ENCODE results near the gene HSF2. TPM values are rescaled to one million over a fixed set of nuclear protein-coding genes. Genes with fewer than 3 reads are reported as not detected.
A peak's percentile ranks its signal among the peaks of the same experiment; 100 is the strongest.

The HSF2 gene
- total and polyA plus RNA-seq, 7 experiments from 2014 or later, result 12.5 to 45.4 (median 26.5) TPM

GRCh38 chr6:122393351-122393896 is 6.0 kb upstream of the HSF2 start:
- Histone ChIP-seq H3K27ac (ENCODE audit: low read depth, low read length) (no peak overlapping the region), H3K4me3 (ENCODE audit: low read length) (no peak overlapping the region), H3K4me1 (ENCODE audit: control insufficient read depth in 2 of 2, insufficient read depth in 2 of 2, low read length in 2 of 2) (no peaks in the 10 kb centered on the region), H3K36me3 (ENCODE audit: control insufficient read depth in 2 of 3, insufficient read depth in 3 of 3, low read length in 3 of 3) (no peaks in the 10 kb centered on the region), H3K9me3 (ENCODE audit: control insufficient read depth in 2 of 3, low read length in 3 of 3) (no peaks in the 10 kb centered on the region), H3K27me3 (ENCODE audit: control insufficient read depth in 2 of 2, insufficient read depth in 2 of 2, low read length in 2 of 2) (peaks cover 0 to 3% of the 10 kb centered on the region in 2 donors)
- no peak for ATAC-seq
- ChIA-PET CTCF (interaction anchor here (0.7 to 0.8 kb wide), 2 partner anchors 11 to 366 kb away, joined by 3 to 4 read pairs; no protein-coding TSS in a partner anchor), POLR2A (no interaction called here)
- Mint-ChIP-seq H3K9me3 (no peaks in the 10 kb centered on the region), H3K27ac (no peak overlapping the region), H3K36me3 (no peaks in the 10 kb centered on the region), H3K4me3 (no peak overlapping the region), H3K4me1 (peaks cover 0 to 11% (median 4%) of the 10 kb centered on the region in 7 donors), H3K27me3 (peaks cover 0 to 1% (median 0%) of the 10 kb centered on the region in 5 donors)
- no peak for DNase-seq
- intact Hi-C loops (cut with micrococcal nuclease), result loop anchor here in 1 of 2 donors (10.0 kb wide), 1 partner anchor 959 kb away; the partner anchor contains the start of gene GJA1

DNA sequence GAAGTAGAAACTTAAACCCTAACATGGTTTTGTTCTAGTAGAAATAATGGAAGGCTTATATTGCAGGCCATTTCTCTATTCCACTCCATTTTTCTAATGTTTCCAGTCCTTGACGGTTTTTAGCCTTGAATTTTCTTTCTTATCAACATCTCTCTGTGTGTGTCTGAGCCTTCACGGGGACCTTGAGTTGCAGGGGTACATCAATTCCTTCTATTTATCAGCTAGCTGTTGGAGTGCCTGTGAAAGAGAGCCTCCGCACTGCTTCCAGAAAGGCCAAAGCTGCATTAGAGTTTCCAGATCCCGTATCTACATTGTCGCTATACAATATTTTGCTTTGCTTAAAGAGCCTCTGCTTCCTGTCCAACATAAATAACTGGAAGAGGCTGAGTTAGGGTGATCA is 5.4 kb upstream of the HSF2 start:
- ATAC-seq (no peak), DNase-seq (no peak)
- H3K4me3 Mint-ChIP-seq, result no peak overlapping the region
- no peaks in the 10 kb centered on the region for H3K9me3 Mint-ChIP-seq
- Histone ChIP-seq H3K9me3 (ENCODE audit: control insufficient read depth in 2 of 3, low read length in 3 of 3) (no peaks in the 10 kb centered on the region), H3K27ac (ENCODE audit: low read depth, low read length) (no peak overlapping the region), H3K36me3 (ENCODE audit: control insufficient read depth in 2 of 3, insufficient read depth in 3 of 3, low read length in 3 of 3) (no peaks in the 10 kb centered on the region), H3K4me1 (ENCODE audit: control insufficient read depth in 2 of 2, insufficient read depth in 2 of 2, low read length in 2 of 2) (peaks cover 0 to 2% of the 10 kb centered on the region in 2 donors), H3K4me3 (ENCODE audit: low read length) (no peak overlapping the region), H3K27me3 (ENCODE audit: control insufficient read depth in 2 of 2, insufficient read depth in 2 of 2, low read length in 2 of 2) (no peaks in the 10 kb centered on the region)
- ChIA-PET CTCF (interaction anchor here (0.8 kb wide), 1 partner anchor 366 kb away, joined by 4 read pairs; no protein-coding TSS in a partner anchor), POLR2A (no interaction called here)
- intact Hi-C loops (cut with micrococcal nuclease), result loop anchor here in 1 of 2 donors (10.0 kb wide), 1 partner anchor 959 kb away; the partner anchor contains the start of gene GJA1
- no peaks in the 10 kb centered on the region for H3K36me3 Mint-ChIP-seq
- H3K27ac Mint-ChIP-seq, result peak overlapping the region in 1 of 9 donors; percentile 15
- peaks cover 0 to 1% (median 0%) of the 10 kb centered on the region in 5 donors for H3K27me3 Mint-ChIP-seq
- peaks cover 0 to 12% (median 4%) of the 10 kb centered on the region in 7 donors for H3K4me1 Mint-ChIP-seq

GRCh38 chr6:122399055-122399347 is 451 bp upstream of the HSF2 start:
- POLR2A ChIA-PET, result interaction anchor here (0.6 to 1.5 kb wide), 6 partner anchors 8 to 72 kb away, joined by 3 to 11 read pairs (median 4); partner anchors contain the start of gene SERINC1
- Histone ChIP-seq H3K27me3 (ENCODE audit: control insufficient read depth in 2 of 2, insufficient read depth in 2 of 2, low read length in 2 of 2) (no peaks in the 10 kb centered on the region), H3K27ac (ENCODE audit: low read depth, low read length) (peak overlapping the region; percentile 87), H3K36me3 (ENCODE audit: control insufficient read depth in 2 of 3, insufficient read depth in 3 of 3, low read length in 3 of 3) (peaks cover 0 to 3% (median 0%) of the 10 kb centered on the region in 3 experiments), H3K9me3 (ENCODE audit: control insufficient read depth in 2 of 3, low read length in 3 of 3) (no peaks in the 10 kb centered on the region), H3K4me1 (ENCODE audit: control insufficient read depth in 2 of 2, insufficient read depth in 2 of 2, low read length in 2 of 2) (peaks cover 13 to 23% of the 10 kb centered on the region in 2 donors), H3K4me3 (ENCODE audit: low read length) (peak overlapping the region; percentile 48)
- Mint-ChIP-seq H3K27me3 (no peaks in the 10 kb centered on the region), H3K4me3 (peak overlapping the region; percentile 77 to 100 (median 99)), H3K27ac (peak overlapping the region; percentile 54 to 97 (median 94)), H3K4me1 (peaks cover 24 to 48% (median 37%) of the 10 kb centered on the region in 7 donors), H3K36me3 (peaks cover 0 to 6% (median 0%) of the 10 kb centered on the region in 5 donors), H3K9me3 (peaks cover 0 to 1% (median 0%) of the 10 kb centered on the region in 11 donors)
- DNase-seq (no peak), ATAC-seq (no peak)
- intact Hi-C loops (cut with micrococcal nuclease), result loop anchor here (1.0 to 10.0 kb wide), 7 partner anchors 9 to 1065 kb away; partner anchors contain the start of genes SERINC1 (in 2 of the 2), TBC1D32 (in 2 of the 2) and GJA1 (in 1 of the 2)
- CTCF ChIA-PET, result interaction anchor here (0.6 to 1.3 kb wide), 3 partner anchors 9 to 73 kb away, joined by 3 read pairs; partner anchors contain the start of gene SERINC1

- Histone ChIP-seq H3K27ac (ENCODE audit: low read depth, low read length) (peak overlapping the region; percentile 87), H3K4me3 (ENCODE audit: low read length) (peak overlapping the region; percentile 90), H3K4me1 (ENCODE audit: control insufficient read depth in 2 of 2, insufficient read depth in 2 of 2, low read length in 2 of 2) (peaks cover 13 to 28% of the 10 kb centered on the region in 2 donors), H3K36me3 (ENCODE audit: control insufficient read depth in 2 of 3, insufficient read depth in 3 of 3, low read length in 3 of 3) (peaks cover 0 to 3% (median 0%) of the 10 kb centered on the region in 3 experiments), H3K9me3 (ENCODE audit: control insufficient read depth in 2 of 3, low read length in 3 of 3) (no peaks in the 10 kb centered on the region), H3K27me3 (ENCODE audit: control insufficient read depth in 2 of 2, insufficient read depth in 2 of 2, low read length in 2 of 2) (no peaks in the 10 kb centered on the region)
- POLR2A ChIA-PET, result interaction anchor here (1.2 to 1.5 kb wide), 5 partner anchors 7 to 71 kb away, joined by 3 to 11 read pairs (median 5); partner anchors contain the start of gene SERINC1
- peaks cover 0 to 6% (median 0%) of the 10 kb centered on the region in 5 donors for H3K36me3 Mint-ChIP-seq
- peaks cover 0 to 1% (median 0%) of the 10 kb centered on the region in 11 donors for H3K9me3 Mint-ChIP-seq
- H3K4me3 Mint-ChIP-seq, result peak overlapping the region; percentile 89 to 100 (median 99)
- ATAC-seq, result no peak
- intact Hi-C loops (cut with micrococcal nuclease), result loop anchor here in 1 of 2 donors (1.0 to 10.0 kb wide), 2 partner anchors 8 to 215 kb away; partner anchors contain the start of gene PKIB
- CTCF ChIA-PET, result interaction anchor here (1.1 to 1.3 kb wide), 2 partner anchors 8 to 72 kb away, joined by 3 read pairs; partner anchors contain the start of gene SERINC1
- no peaks in the 10 kb centered on the region for H3K27me3 Mint-ChIP-seq
- no peak for DNase-seq
- H3K4me1 Mint-ChIP-seq, result peaks cover 33 to 59% (median 48%) of the 10 kb centered on the region in 7 donors
- H3K27ac Mint-ChIP-seq, result peak overlapping the region; percentile 93 to 98 (median 97)
These were observed 634 bp downstream of the HSF2 start for GRCh38 chr6:122400121-122400450.

- POLR2A ChIA-PET, result interaction anchor here (2.1 kb wide), 1 partner anchor 13 kb away, joined by 9 read pairs; no protein-coding TSS in a partner anchor
- ATAC-seq, result no peak
These were observed 1.1 kb downstream of the HSF2 start for GRCh38 chr6:122400462-122401089.

DNA sequence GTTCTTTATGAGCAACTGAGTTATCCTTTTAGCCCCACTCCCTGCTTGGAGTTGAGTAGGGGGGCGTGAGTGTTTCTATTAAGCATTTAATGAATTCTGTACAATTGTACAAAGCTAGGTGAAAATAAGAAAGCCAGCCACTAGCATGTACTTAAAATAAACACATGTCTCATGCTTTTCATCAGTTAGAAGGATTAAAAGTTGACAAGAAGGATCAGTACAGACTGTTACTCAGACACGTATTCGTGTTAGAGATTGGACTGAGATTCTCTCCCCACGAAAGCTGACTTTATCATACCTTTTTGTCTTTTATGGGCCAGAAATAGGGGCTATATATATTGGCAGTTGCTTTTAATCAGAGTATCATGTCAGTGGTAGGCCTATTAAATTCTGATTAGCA is 1.7 kb downstream of the HSF2 start:
- Mint-ChIP-seq H3K36me3 (peaks cover 0 to 11% (median 3%) of the 10 kb centered on the region in 5 donors), H3K4me1 (peaks cover 39 to 65% (median 57%) of the 10 kb centered on the region in 7 donors), H3K9me3 (peaks cover 0 to 2% (median 0%) of the 10 kb centered on the region in 11 donors), H3K27me3 (no peaks in the 10 kb centered on the region), H3K27ac (peak overlapping the region; percentile 3 to 98 (median 95)), H3K4me3 (peak overlapping the region; percentile 89 to 100 (median 99))
- intact Hi-C loops (cut with micrococcal nuclease), result loop anchor here in 1 of 2 donors (10.0 kb wide), 1 partner anchor 214 kb away; the partner anchor contains the start of gene PKIB
- no peaks in the 10 kb centered on the region for H3K9me3 ChIP-seq (ENCODE audit: control insufficient read depth in 2 of 3, low read length in 3 of 3)
- H3K4me3 ChIP-seq (ENCODE audit: low read length), result peak overlapping the region; percentile 90
- POLR2A ChIA-PET, result interaction anchor here (1.2 to 2.1 kb wide), 2 partner anchors 13 to 70 kb away, joined by 5 to 9 read pairs; partner anchors contain the start of gene SERINC1
- ATAC-seq (no peak), DNase-seq (no peak)
- CTCF ChIA-PET, result no interaction called here
- H3K4me1 ChIP-seq (ENCODE audit: control insufficient read depth in 2 of 2, insufficient read depth in 2 of 2, low read length in 2 of 2), result peaks cover 13 to 38% of the 10 kb centered on the region in 2 donors
- peak overlapping the region; percentile 87 for H3K27ac ChIP-seq (ENCODE audit: low read depth, low read length)
- no peaks in the 10 kb centered on the region for H3K27me3 ChIP-seq (ENCODE audit: control insufficient read depth in 2 of 2, insufficient read depth in 2 of 2, low read length in 2 of 2)
- peaks cover 0 to 3% (median 0%) of the 10 kb centered on the region in 3 experiments for H3K36me3 ChIP-seq (ENCODE audit: control insufficient read depth in 2 of 3, insufficient read depth in 3 of 3, low read length in 3 of 3)

More at GRCh38 chr6:122400462-122401089, 1.1 kb downstream of the HSF2 start:
- H3K4me3 Mint-ChIP-seq, result peak overlapping the region; percentile 89 to 100 (median 99)
- Histone ChIP-seq H3K4me3 (ENCODE audit: low read length) (peak overlapping the region; percentile 90), H3K27ac (ENCODE audit: low read depth, low read length) (peak overlapping the region; percentile 87), H3K27me3 (ENCODE audit: control insufficient read depth in 2 of 2, insufficient read depth in 2 of 2, low read length in 2 of 2) (no peaks in the 10 kb centered on the region), H3K4me1 (ENCODE audit: control insufficient read depth in 2 of 2, insufficient read depth in 2 of 2, low read length in 2 of 2) (peaks cover 13 to 33% of the 10 kb centered on the region in 2 donors), H3K9me3 (ENCODE audit: control insufficient read depth in 2 of 3, low read length in 3 of 3) (no peaks in the 10 kb centered on the region), H3K36me3 (ENCODE audit: control insufficient read depth in 2 of 3, insufficient read depth in 3 of 3, low read length in 3 of 3) (peaks cover 0 to 3% (median 0%) of the 10 kb centered on the region in 3 experiments)
- intact Hi-C loops (cut with micrococcal nuclease), result loop anchor here in 1 of 2 donors (1.0 to 10.0 kb wide), 2 partner anchors 8 to 214 kb away; partner anchors contain the start of gene PKIB
- no peaks in the 10 kb centered on the region for H3K27me3 Mint-ChIP-seq
- peaks cover 0 to 6% (median 0%) of the 10 kb centered on the region in 5 donors for H3K36me3 Mint-ChIP-seq
- peak overlapping the region; percentile 53 to 98 (median 95) for H3K27ac Mint-ChIP-seq
- peaks cover 34 to 61% (median 52%) of the 10 kb centered on the region in 7 donors for H3K4me1 Mint-ChIP-seq
- no peak for DNase-seq
- H3K9me3 Mint-ChIP-seq, result peaks cover 0 to 1% (median 0%) of the 10 kb centered on the region in 11 donors
- CTCF ChIA-PET, result no interaction called here

Measured in naive thymus-derived CD4-positive, alpha-beta T cell (primary cell).